HG03196 (cell line): ENCODE results near the gene CRACDL.

Experiments
- ATAC-seq: cut with Tn5 transposase; IDR thresholded peaks from one replicate; pipeline ENCODE4 v1.9.1; 2021; ENCODE audit not compliant: unreplicated experiment

The CRACDL gene

GRCh38 chr2:98866033-98866432 is 70.0 kb downstream of the CRACDL start:
- no peak for ATAC-seq

- no peak for ATAC-seq
Observed at GRCh38 chr2:98861601-98862000, 74.4 kb downstream of the CRACDL start.

GRCh38 chr2:98859323-98859722 is 76.7 kb downstream of the CRACDL start:
- ATAC-seq = no peak

GRCh38 chr2:98857001-98857400 is 79.0 kb downstream of the CRACDL start:
- ATAC-seq = no peak

GRCh38 chr2:98854682-98855081 is 81.3 kb downstream of the CRACDL start:
- no peak for ATAC-seq

- ATAC-seq = no peak
Observed at GRCh38 chr2:98852932-98853331, 83.1 kb downstream of the CRACDL start.

- no peak for ATAC-seq
Observed at GRCh38 chr2:98850074-98850473, 86.0 kb downstream of the CRACDL start.

- no peak for ATAC-seq
Observed at GRCh38 chr2:98849113-98849512, 86.9 kb downstream of the CRACDL start.

GRCh38 chr2:98847853-98848252 is 88.2 kb downstream of the CRACDL start:
- no peak for ATAC-seq

- no peak for ATAC-seq
Observed at GRCh38 chr2:98846041-98846440, 90.0 kb downstream of the CRACDL start.

- no peak for ATAC-seq
Observed at GRCh38 chr2:98842136-98842535, 93.9 kb downstream of the CRACDL start.

- no peak for ATAC-seq
Observed at GRCh38 chr2:98839292-98839691, 96.7 kb downstream of the CRACDL start.

- ATAC-seq = no peak
Observed at GRCh38 chr2:98835831-98836385, 100.1 kb downstream of the CRACDL start.

- ATAC-seq = no peak
Observed at GRCh38 chr2:98833917-98834263, 102.1 kb downstream of the CRACDL start.

- no peak for ATAC-seq
Observed at GRCh38 chr2:98833172-98833916, 102.7 kb downstream of the CRACDL start.

- ATAC-seq = no peak
Observed at GRCh38 chr2:98832172-98832571, 103.9 kb downstream of the CRACDL start.

GRCh38 chr2:98830571-98831145 is 105.4 kb downstream of the CRACDL start:
- ATAC-seq = no peak

GRCh38 chr2:98829581-98830270 is 106.3 kb downstream of the CRACDL start:
- no peak for ATAC-seq

GRCh38 chr2:98828793-98829371 is 107.1 kb downstream of the CRACDL start:
- no peak for ATAC-seq

GRCh38 chr2:98828369-98828744 is 107.7 kb downstream of the CRACDL start:
- no peak for ATAC-seq

GRCh38 chr2:98827625-98828368 is 108.2 kb downstream of the CRACDL start:
- no peak for ATAC-seq
